ENCODE results near the gene ARAP3.

The ARAP3 gene

DNA sequence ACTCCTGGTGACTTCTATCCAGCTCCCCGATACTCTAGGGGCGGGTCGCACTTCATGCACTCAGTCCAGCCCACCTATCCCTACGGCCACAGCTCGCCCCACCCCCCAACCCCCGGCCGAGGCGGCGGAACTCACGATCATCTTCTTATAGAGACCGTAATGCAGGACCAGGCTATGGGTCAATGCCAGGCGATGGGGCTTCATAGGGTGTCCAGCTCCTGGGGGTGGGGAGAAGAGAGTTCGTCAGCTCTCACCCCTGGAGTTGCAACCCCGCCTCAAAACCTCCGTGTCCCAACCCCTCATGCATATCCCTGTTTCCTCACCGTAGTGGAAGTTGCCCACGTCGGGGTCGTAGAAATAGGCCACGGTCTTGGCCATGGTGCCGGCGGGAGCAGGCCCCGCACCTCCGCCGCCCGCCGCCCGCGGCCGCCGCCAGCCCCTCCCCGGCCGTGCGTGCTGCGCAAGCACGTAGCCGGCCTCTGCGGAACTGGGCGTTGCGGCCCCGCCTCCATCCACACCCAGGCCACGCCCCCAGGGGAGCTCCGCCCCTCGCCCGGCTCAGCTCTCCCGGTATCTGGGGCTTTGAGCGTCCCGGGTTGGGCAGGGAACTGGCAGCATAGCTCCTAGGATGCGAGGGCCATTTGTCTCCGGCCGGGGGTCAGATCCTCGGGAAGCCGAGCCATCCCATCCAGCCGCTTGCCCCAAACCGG lies 45.5 kb downstream of the ARAP3 start, which contains the start of the genes HDAC3 and RELL2:
HDAC3 (minus strand) TSS at position 437 of the 710 bp plus-strand sequence; CDS start at position 378, 59 bp downstream.
RELL2 (plus strand) TSS at position 585 of the 710 bp plus-strand sequence. CDS start 1,229 bp downstream, outside the sequence.
- Mint-ChIP-seq H3K9me3 (no peaks in the 10 kb centered on the region), H3K4me1 (ENCODE audit: low read depth) (peaks cover 39% of the 10 kb centered on the region), H3K27ac (peak within 1 kb of the TSS; percentile 89), H3K36me3 (ENCODE audit: low read depth) (peaks cover 33% of the 10 kb centered on the region), H3K27me3 (ENCODE audit: low read depth) (no peaks in the 10 kb centered on the region), H3K4me3 (peak within 1 kb of the TSS; percentile 96)
- DNase-seq (ENCODE audit: low spot score): peak; percentile 93

DNA sequence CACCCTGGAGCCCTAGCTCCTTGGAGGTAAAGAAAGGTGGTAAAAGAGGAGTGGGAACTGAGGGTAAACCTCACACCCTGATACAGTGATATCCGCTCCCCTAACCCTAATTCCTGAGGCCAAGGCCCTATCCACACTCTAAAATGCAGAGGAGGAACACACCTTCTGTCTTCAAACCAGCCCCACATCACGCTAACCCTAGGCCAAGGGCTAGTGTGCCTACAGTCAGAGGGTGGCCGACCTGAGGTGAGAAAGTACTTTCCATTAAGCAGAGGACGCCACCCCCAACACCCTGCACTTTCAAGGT lies 46.0 kb downstream of the ARAP3 start:
- no peaks in the 10 kb centered on the region for H3K27me3 Mint-ChIP-seq (ENCODE audit: low read depth)

DNA sequence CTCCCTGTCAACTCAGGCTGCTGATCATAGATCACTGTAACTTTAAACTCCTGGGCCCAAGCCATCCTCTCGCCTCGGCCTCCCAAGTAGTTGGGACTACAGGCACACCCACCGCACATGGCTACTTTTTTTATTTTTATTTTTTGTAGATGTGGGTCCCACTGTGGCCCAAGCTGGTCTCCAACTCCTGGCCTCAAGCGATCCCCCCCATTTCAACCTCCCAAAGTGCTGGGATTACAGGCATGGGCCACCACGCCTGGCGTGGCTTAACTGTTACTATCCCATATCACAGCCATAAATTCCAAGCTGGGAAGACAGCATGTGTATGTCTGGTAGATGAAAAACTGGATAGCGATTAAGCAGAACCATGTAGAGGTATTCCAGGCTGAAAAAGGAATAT lies 46.4 kb downstream of the ARAP3 start:
- H3K9me3 Mint-ChIP-seq: no peaks in the 10 kb centered on the region
- no peaks in the 10 kb centered on the region for H3K27me3 Mint-ChIP-seq (ENCODE audit: low read depth)
- H3K27ac Mint-ChIP-seq: no peak overlapping the region
- H3K4me3 Mint-ChIP-seq: peak overlapping the region; percentile 96
- peaks cover 24% of the 10 kb centered on the region for H3K36me3 Mint-ChIP-seq (ENCODE audit: low read depth)
- DNase-seq (ENCODE audit: low spot score): no peak
- H3K4me1 Mint-ChIP-seq (ENCODE audit: low read depth): peaks cover 31% of the 10 kb centered on the region

More for the DNA sequence above, 46.0 kb downstream of the ARAP3 start:
- Mint-ChIP-seq H3K36me3 (ENCODE audit: low read depth) (peaks cover 28% of the 10 kb centered on the region), H3K4me1 (ENCODE audit: low read depth) (peaks cover 36% of the 10 kb centered on the region), H3K27ac (peak overlapping the region; percentile 82), H3K4me3 (peak overlapping the region; percentile 96), H3K9me3 (no peaks in the 10 kb centered on the region)
- DNase-seq (ENCODE audit: low spot score): no peak

DNA sequence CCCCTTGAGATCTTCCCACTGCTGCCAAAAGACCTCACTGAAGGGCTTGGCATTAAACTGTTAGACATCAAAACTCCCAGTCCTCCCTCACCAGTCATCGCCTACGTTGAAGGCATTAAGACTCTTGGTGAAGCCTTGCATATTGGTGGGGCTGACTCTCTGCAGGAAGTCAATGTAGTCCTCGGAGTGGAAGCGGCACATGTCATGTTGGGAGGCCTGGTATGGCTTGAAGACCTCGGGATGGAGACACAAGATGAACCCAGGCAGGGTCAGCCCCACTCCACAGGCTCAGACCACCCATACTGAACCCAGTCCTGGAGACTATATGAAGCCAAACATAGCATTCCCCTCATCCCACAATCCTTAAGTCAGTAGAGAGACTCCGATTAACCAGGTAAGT lies 47.3 kb downstream of the ARAP3 start:
- H3K36me3 Mint-ChIP-seq (ENCODE audit: low read depth): peaks cover 26% of the 10 kb centered on the region
- DNase-seq (ENCODE audit: low spot score): no peak
- no peaks in the 10 kb centered on the region for H3K27me3 Mint-ChIP-seq (ENCODE audit: low read depth)
- peaks cover 35% of the 10 kb centered on the region for H3K4me1 Mint-ChIP-seq (ENCODE audit: low read depth)
- H3K4me3 Mint-ChIP-seq: peak overlapping the region; percentile 96
- H3K9me3 Mint-ChIP-seq: no peaks in the 10 kb centered on the region
- peak overlapping the region; percentile 46 for H3K27ac Mint-ChIP-seq

DNA sequence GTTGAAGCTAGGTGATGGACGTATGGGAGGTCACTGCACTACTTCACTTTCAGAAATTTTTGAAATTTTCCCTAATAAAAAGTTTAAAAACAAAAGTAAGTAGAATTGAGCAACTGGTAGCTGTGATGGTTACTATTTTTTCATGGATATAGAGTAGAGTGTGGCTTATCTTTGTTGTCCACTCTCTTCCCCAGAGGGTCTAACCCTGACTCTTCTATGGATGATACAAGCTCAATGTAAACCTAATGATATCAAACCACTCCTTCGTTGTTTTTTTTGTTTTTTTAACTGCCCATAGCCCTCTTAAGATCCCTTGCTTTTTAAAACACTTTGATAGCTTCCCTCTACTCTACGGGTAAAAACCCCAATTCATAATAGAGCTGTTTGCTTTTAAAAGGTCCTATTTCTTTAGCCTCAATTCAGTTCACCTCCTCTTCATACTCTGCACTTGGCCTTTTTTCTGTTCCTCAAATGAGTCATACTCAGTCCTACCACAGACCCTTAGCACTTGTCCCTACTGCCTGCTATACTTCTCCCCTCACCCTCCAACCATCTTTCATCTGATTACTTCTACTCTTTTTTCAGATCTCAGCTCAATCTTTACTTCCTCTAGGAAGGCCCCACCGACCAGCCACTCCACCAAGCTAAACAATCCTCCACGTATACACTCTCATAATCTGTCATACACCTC lies 48.0 kb downstream of the ARAP3 start:
- H3K4me3 Mint-ChIP-seq: peak overlapping the region; percentile 96
- H3K27me3 Mint-ChIP-seq (ENCODE audit: low read depth): no peaks in the 10 kb centered on the region
- peaks cover 28% of the 10 kb centered on the region for H3K36me3 Mint-ChIP-seq (ENCODE audit: low read depth)
- H3K9me3 Mint-ChIP-seq: no peaks in the 10 kb centered on the region
- H3K4me1 Mint-ChIP-seq (ENCODE audit: low read depth): peaks cover 35% of the 10 kb centered on the region
- DNase-seq (ENCODE audit: low spot score): no peak
- H3K27ac Mint-ChIP-seq: peak overlapping the region; percentile 74

DNA sequence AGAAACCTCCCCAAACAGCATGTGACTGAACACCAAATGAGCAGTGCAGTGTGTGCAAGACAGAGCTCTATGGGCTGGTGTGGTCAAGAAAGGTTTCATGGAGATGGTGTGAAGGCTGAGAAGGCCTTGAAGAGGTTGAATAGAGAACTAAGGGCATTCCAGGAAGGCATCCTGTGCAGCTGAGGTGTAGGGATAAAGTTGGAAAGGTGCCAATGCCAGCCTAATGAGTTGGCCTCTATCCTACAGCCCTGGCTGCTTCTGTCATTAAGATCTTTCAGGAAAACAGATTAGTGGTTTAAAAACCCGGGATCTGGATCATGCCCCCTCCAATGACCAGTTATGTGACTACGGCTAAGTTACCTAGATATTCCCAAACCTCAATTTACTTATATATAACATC lies 49.4 kb downstream of the ARAP3 start:
- no peak overlapping the region for H3K27ac Mint-ChIP-seq
- no peaks in the 10 kb centered on the region for H3K27me3 Mint-ChIP-seq (ENCODE audit: low read depth)
- H3K9me3 Mint-ChIP-seq: no peaks in the 10 kb centered on the region
- H3K36me3 Mint-ChIP-seq (ENCODE audit: low read depth): peaks cover 35% of the 10 kb centered on the region
- H3K4me1 Mint-ChIP-seq (ENCODE audit: low read depth): peaks cover 30% of the 10 kb centered on the region
- DNase-seq (ENCODE audit: low spot score): no peak
- H3K4me3 Mint-ChIP-seq: no peak overlapping the region

DNA sequence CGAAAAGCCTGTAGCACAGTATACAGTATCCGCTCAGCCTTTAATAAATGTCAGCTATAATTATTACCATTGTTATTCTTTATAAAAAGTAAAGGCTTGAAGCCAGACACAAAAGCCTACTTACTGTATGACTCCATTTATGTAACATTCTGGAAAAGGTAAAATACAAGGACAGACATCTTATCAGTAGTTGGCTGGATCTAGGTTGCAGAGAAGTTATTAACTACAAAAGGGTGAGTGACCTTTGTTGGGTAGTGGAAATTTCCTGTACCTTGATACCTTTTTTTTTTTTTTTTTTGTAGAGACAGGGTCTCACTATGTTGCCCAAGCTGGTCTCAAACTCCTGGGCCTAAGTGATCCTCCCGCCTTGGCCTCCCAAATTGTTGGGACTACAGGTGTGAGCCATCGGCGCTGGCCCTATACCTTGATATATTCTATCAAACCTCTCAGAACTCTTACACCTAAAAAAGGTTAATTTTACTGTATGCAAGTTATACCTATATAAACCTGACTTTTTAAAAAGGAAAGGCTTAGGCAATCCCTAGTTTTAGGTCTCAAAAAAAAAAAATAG lies 51.4 kb downstream of the ARAP3 start:
- Mint-ChIP-seq H3K27ac (no peak overlapping the region), H3K9me3 (no peaks in the 10 kb centered on the region), H3K4me3 (no peak overlapping the region), H3K27me3 (ENCODE audit: low read depth) (no peaks in the 10 kb centered on the region), H3K4me1 (ENCODE audit: low read depth) (peaks cover 28% of the 10 kb centered on the region), H3K36me3 (ENCODE audit: low read depth) (peaks cover 50% of the 10 kb centered on the region)
- no peak for DNase-seq (ENCODE audit: low spot score)

DNA sequence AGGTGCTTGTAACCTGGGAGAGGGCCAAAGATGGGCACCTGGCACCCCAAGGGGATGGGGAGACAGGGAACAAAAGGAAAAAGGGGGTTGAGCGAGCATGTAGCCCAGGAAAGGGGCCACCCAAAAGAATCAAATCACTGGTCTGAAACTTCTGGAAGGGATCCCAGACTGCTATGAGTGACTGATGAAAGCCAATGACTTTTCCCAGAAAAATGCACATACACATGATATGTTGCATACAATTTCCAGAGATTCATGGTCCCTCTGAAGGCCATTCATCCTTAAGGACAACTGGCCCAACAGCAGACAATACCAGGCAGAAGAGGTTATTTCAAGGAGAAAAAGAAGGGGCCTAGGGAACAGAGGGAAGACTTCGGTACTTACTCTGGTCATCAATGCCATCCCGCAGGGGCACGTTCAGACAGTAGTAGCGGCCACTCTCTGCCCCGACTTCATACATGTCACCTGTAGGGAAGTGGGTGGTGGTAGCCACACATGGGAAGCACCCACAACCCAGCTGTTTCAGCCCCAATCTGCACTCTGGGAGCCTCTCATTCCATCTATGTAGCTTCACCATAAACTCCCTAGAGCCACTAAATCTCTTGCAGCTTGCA lies 53.7 kb downstream of the ARAP3 start:
- Mint-ChIP-seq H3K4me3 (no peak overlapping the region), H3K9me3 (no peaks in the 10 kb centered on the region), H3K36me3 (ENCODE audit: low read depth) (peaks cover 58% of the 10 kb centered on the region), H3K27ac (no peak overlapping the region), H3K4me1 (ENCODE audit: low read depth) (peaks cover 17% of the 10 kb centered on the region), H3K27me3 (ENCODE audit: low read depth) (no peaks in the 10 kb centered on the region)
- DNase-seq (ENCODE audit: low spot score): no peak

DNA sequence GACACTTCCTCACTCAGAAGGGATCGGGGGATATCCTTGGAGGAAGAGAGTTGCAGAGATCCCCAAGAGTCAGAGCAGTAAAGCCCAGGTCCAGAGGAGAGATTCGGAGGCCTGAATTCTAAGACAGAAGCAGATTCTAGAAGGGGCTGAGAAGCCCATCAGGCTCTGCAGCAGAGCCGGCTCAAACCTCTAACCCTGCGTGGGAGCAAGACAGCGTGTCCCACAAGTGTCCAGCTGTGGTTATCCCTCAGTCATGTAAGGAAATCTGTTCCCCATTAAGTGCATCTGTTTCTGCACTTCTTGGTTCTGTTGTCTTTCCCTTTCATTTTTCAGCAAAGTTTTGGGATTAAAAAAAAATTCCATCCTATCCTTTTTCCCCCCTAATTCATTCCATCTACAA lies 58.4 kb downstream of the ARAP3 start:
- H3K27me3 Mint-ChIP-seq (ENCODE audit: low read depth): no peaks in the 10 kb centered on the region
- H3K4me1 Mint-ChIP-seq (ENCODE audit: low read depth): peaks cover 26% of the 10 kb centered on the region
- H3K27ac Mint-ChIP-seq: peak overlapping the region; percentile 75
- peak overlapping the region; percentile 47 for H3K4me3 Mint-ChIP-seq
- H3K36me3 Mint-ChIP-seq (ENCODE audit: low read depth): peaks cover 58% of the 10 kb centered on the region
- no peak for DNase-seq (ENCODE audit: low spot score)
- no peaks in the 10 kb centered on the region for H3K9me3 Mint-ChIP-seq

DNA sequence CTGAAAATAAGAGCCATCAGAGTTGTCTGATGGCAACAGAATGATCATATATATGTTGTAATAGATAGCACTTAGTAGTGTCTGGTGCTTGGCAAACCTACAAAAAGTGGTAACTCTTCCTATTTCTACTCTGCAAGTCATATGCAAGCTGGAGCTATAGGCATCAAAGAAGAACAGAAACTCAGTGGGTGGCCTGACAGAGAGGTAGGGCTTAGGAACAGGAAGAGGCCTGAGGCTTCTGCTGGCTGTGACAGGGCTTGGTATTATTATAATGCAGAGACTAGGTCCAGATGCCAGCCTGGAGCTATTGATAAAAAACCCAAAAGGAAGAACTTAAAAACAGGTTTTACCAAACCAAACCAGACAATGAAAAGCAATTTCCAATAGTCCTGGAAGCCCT lies 58.8 kb downstream of the ARAP3 start:
- peak overlapping the region; percentile 47 for H3K4me3 Mint-ChIP-seq
- peaks cover 26% of the 10 kb centered on the region for H3K4me1 Mint-ChIP-seq (ENCODE audit: low read depth)
- H3K36me3 Mint-ChIP-seq (ENCODE audit: low read depth): peaks cover 57% of the 10 kb centered on the region
- no peaks in the 10 kb centered on the region for H3K27me3 Mint-ChIP-seq (ENCODE audit: low read depth)
- H3K27ac Mint-ChIP-seq: peak overlapping the region; percentile 75
- DNase-seq (ENCODE audit: low spot score): no peak
- H3K9me3 Mint-ChIP-seq: no peaks in the 10 kb centered on the region

DNA sequence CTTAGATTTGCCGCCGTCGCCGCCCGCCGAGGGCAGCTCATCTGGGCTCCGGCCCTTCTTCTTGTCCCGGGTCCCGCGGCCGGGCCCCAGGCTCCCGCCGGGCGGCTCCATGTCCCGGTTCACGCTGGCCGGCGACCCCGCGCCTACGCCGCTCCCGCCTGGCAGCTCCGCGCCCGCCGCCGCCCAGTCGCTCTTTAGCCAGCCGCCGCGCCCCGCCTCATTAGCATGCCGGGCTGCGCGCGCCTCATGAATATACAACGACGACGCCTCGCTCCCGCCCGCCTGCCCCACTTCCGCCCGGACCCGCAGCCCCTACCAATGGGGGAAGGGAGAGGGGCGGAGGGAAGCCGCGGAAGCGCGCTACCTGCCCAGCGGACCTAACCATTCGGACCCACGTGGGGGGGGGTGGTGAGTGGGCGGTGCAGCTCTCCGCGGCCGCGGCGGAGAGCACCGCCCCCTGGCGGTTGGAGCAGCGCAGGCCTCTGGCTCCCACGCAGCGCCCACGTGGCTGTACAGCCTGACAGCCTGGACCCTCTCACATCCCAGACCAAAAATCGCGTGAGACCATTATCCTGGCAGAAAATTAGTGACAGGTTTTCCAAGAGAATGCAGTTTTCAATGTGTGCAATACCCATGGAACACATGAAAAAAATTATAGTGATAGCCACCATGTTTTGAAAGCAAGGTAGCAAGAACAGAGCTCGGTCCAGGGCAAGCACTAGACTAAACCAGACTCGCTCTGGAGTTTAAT lies 63.1 kb downstream of the ARAP3 start, which contains the start of gene DIAPH1:
DIAPH1 (minus strand) TSS at position 197 of the 751 bp plus-strand sequence; CDS start at position 111, 86 bp downstream.
- H3K4me3 Mint-ChIP-seq: peak within 1 kb of the TSS; percentile 100
- DNase-seq (ENCODE audit: low spot score): peak; percentile 96
- H3K9me3 Mint-ChIP-seq: no peaks in the 10 kb centered on the region
- H3K27me3 Mint-ChIP-seq (ENCODE audit: low read depth): no peaks in the 10 kb centered on the region
- peak within 1 kb of the TSS; percentile 99 for H3K27ac Mint-ChIP-seq
- H3K4me1 Mint-ChIP-seq (ENCODE audit: low read depth): peaks cover 50% of the 10 kb centered on the region
- peaks cover 54% of the 10 kb centered on the region for H3K36me3 Mint-ChIP-seq (ENCODE audit: low read depth)

DNA sequence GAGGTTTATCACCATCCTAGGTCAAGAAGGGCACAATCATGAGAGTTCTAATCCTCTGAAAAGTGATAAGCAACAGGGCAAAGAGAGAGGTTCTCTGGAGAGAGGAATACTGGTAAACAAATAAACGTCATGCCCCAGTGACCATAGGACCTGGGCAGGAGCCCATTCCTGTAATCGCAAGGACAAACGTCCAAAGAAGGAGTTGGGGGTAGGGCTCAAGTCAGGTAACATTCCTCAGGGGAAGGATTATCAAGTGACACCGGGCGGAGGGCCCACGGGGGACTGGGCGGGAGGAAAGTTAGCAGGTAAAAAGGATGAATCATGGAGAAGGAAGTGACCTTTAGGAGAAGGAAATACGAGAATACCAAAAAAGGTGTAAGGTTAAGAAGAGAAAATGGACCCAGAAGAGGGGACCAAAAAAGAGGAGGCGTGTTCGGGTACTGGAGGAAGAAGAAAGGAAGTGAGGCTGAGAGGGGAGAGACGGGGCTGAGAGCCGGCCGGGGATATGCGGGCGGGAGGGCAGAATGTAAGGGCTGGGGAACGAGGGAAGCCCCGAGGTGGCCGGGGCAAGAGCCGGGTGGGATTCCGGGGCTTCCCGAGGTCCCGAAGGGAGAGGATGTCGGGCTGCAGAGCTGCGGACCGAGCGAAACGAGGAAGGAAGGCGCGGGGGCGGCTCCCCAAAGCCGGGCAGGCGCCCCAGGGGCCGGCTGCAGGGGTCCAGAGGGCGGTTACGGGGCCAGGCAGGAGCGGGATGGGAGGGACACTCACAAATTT lies 63.8 kb downstream of the ARAP3 start:
- peak; percentile 55 for DNase-seq (ENCODE audit: low spot score)
- peaks cover 48% of the 10 kb centered on the region for H3K36me3 Mint-ChIP-seq (ENCODE audit: low read depth)

DNA sequence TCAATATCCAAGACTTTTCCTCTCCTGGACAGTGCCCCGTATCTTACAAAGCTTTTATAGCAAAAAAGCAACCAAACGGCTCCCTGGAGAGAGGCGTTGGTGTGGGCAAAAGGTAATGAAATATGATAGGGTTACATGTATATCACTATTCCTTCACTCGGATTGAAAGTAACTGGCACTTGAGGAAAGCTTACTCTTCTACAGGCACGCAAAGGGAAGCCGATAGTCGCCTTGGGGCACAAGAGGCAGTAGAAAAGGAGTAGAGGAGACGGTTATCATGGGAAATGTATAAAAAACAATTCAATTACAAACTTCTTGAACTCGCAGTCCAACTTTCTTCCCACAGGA lies 64.4 kb downstream of the ARAP3 start:
- no peaks in the 10 kb centered on the region for H3K27me3 Mint-ChIP-seq (ENCODE audit: low read depth)
- peak overlapping the region; percentile 100 for H3K4me3 Mint-ChIP-seq
- peaks cover 51% of the 10 kb centered on the region for H3K4me1 Mint-ChIP-seq (ENCODE audit: low read depth)
- H3K36me3 Mint-ChIP-seq (ENCODE audit: low read depth): peaks cover 49% of the 10 kb centered on the region
- DNase-seq (ENCODE audit: low spot score): no peak
- H3K27ac Mint-ChIP-seq: peak overlapping the region; percentile 99
- H3K9me3 Mint-ChIP-seq: no peaks in the 10 kb centered on the region

More for the DNA sequence above, 63.8 kb downstream of the ARAP3 start:
- peak overlapping the region; percentile 100 for H3K4me3 Mint-ChIP-seq
- H3K27me3 Mint-ChIP-seq (ENCODE audit: low read depth): no peaks in the 10 kb centered on the region
- peak overlapping the region; percentile 99 for H3K27ac Mint-ChIP-seq
- peaks cover 48% of the 10 kb centered on the region for H3K4me1 Mint-ChIP-seq (ENCODE audit: low read depth)
- H3K9me3 Mint-ChIP-seq: no peaks in the 10 kb centered on the region

Data from T-helper 2 cell treated with Interferon-gamma antibody and Interleukin-4, amounts not matched to agents 5 μg/mL and 100 μg/mL, for 36 hours (primary cell).